Neural crest cell (in vitro differentiated cells): Measurements from ENCODE around the gene WNT3. TPM values are rescaled to one million over a fixed set of nuclear protein-coding genes. Genes with fewer than 3 reads are reported as not detected.
A peak's percentile ranks its signal among the peaks of the same experiment; 100 is the strongest.
"Not testable (repeated sequence)": the region's sequence is repeated elsewhere in the genome, so short reads cannot be mapped to it uniquely, and the experiment has no call there.

Source experiments
- DNase-seq: peaks from one replicate; pipeline ENCODE4 v3.0.0; 2021; ENCODE audit warnings: low read depth, mixed read lengths, low spot score
- H3K27ac Mint-ChIP-seq: one replicate; pipeline ENCODE4 v1.8.0; 2021; ENCODE audit warnings: mild to moderate bottlenecking, mixed read lengths; ENCODE audit not compliant: unreplicated experiment
- H3K27me3 Mint-ChIP-seq: 2 replicates; pipeline ENCODE4 v1.8.0; 2021; ENCODE audit warnings: low read depth, mild to moderate bottlenecking, mixed read lengths
- H3K36me3 Mint-ChIP-seq: 2 replicates; pipeline ENCODE4 v1.8.0; 2021; ENCODE audit warnings: low read depth, mild to moderate bottlenecking, mixed read lengths
- H3K4me1 Mint-ChIP-seq: 2 replicates; pipeline ENCODE4 v1.8.0; 2021; ENCODE audit warnings: mixed read lengths
- H3K4me3 Mint-ChIP-seq: one replicate; pipeline ENCODE4 v1.8.0; 2021; ENCODE audit warnings: mild to moderate bottlenecking, mixed read lengths
- H3K9me3 Mint-ChIP-seq: 2 replicates; pipeline ENCODE4 v1.8.0; 2021; ENCODE audit warnings: mixed read lengths
- total RNA-seq: library from RNA; stranded (reverse); gene quantifications from 2 replicates; pipeline ENCODE4 v1.2.1, GENCODE V29; 2021
- TF ChIP-seq, protein P1 (sequence below): fragments of 200-600 bp; sonication (generic); conservative IDR thresholded peaks from 2 replicates; pipeline ENCODE4 v1.5.0; 2021; ENCODE audit warnings: antibody characterized with exemption, mild to moderate bottlenecking

The WNT3 gene
- total RNA-seq, 1 donor from 2014 or later: 9.3 TPM

DNA sequence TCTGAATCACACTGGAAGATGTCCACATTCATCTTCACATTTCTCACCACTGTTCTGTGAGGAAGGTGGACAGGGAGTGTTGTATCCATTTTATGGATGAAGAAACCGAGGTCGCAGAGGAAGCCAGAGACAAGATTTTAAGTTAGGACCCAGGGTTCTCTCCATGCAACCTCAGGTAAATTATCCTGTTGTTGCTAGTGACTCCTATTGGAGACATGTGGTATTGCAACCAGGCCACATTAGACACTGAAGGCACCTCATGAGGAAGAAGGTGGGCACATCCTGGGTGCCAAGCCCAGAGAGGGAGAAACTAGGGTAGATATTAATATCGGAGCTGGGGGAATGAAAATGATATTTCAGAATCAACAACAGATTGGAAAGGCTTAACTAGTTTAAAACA, 24.3 kb upstream of the WNT3 start:
- Mint-ChIP-seq H3K36me3 (peaks cover 5% of the 10 kb centered on the region), H3K4me3 (no peak overlapping the region), H3K4me1 (no peaks in the 10 kb centered on the region), H3K27me3 (peaks cover 62% of the 10 kb centered on the region), H3K27ac (no peak overlapping the region), H3K9me3 (peaks cover 8% of the 10 kb centered on the region)
- TF ChIP-seq, protein P1, sequence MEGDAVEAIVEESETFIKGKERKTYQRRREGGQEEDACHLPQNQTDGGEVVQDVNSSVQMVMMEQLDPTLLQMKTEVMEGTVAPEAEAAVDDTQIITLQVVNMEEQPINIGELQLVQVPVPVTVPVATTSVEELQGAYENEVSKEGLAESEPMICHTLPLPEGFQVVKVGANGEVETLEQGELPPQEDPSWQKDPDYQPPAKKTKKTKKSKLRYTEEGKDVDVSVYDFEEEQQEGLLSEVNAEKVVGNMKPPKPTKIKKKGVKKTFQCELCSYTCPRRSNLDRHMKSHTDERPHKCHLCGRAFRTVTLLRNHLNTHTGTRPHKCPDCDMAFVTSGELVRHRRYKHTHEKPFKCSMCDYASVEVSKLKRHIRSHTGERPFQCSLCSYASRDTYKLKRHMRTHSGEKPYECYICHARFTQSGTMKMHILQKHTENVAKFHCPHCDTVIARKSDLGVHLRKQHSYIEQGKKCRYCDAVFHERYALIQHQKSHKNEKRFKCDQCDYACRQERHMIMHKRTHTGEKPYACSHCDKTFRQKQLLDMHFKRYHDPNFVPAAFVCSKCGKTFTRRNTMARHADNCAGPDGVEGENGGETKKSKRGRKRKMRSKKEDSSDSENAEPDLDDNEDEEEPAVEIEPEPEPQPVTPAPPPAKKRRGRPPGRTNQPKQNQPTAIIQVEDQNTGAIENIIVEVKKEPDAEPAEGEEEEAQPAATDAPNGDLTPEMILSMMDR: peak; percentile 64
- no peak for DNase-seq

- H3K9me3 Mint-ChIP-seq: peaks cover 8% of the 10 kb centered on the region
- no peak overlapping the region for H3K4me3 Mint-ChIP-seq
- H3K27ac Mint-ChIP-seq: no peak overlapping the region
- H3K4me1 Mint-ChIP-seq: no peaks in the 10 kb centered on the region
- TF ChIP-seq, protein P1: peak; percentile 86
- peaks cover 52% of the 10 kb centered on the region for H3K27me3 Mint-ChIP-seq
- H3K36me3 Mint-ChIP-seq: peaks cover 5% of the 10 kb centered on the region
- peak; percentile 62 for DNase-seq
These were observed 23.3 kb upstream of the WNT3 start for GRCh38 chr17:46841561-46842379.

DNA sequence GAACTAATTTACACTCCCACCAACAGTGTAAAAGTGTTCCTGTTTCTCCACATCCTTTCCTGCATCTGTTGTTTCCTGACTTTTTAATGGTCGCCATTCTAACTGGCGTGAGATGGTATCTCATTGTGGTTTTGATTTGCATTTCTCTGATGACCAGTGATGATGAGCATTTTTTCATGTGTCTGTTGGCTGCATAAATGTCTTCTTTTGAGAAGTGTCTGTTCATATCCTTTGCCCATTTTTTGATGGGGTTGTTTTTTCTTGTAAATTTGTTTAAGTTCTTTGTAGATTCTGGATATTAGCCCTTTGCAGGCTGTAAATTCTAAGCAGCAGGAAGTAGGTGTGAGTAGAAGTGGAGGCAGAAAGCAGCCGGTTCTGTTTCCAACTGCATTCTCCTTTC, 22.1 kb upstream of the WNT3 start:
- not testable (repeated sequence) for DNase-seq, H3K36me3 Mint-ChIP-seq, H3K9me3 Mint-ChIP-seq, H3K4me3 Mint-ChIP-seq, H3K4me1 Mint-ChIP-seq, H3K27ac Mint-ChIP-seq
- H3K27me3 Mint-ChIP-seq: peaks cover 47% of the 10 kb centered on the region

- H3K27ac Mint-ChIP-seq: no peak overlapping the region
- H3K4me3 Mint-ChIP-seq: no peak overlapping the region
- peaks cover 10% of the 10 kb centered on the region for H3K4me1 Mint-ChIP-seq
- H3K9me3 Mint-ChIP-seq: peaks cover 8% of the 10 kb centered on the region
- H3K36me3 Mint-ChIP-seq: peaks cover 5% of the 10 kb centered on the region
- TF ChIP-seq, protein P1: no peak
- H3K27me3 Mint-ChIP-seq: peaks cover 49% of the 10 kb centered on the region
- no peak for DNase-seq
These were observed 20.7 kb upstream of the WNT3 start for GRCh38 chr17:46839211-46839610.

DNA sequence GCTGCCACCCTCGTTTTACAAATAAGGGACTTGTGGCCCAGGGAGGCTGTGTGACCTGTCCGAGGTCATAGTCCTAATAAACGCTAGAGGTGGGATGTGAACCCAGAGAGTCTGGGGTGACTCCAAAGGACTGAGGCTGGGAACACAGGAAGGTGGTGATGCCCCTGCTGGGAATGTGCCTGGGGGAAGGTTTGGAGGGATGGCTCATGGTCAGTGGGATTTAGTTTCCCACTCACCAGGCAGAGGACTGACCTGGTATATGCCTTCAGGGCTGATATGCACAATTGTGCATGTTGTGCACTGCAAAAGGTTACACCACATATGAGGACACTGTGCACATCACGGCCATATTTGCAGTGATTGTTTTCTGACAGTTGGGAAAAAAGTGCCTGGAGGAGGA, 19.0 kb upstream of the WNT3 start:
- no peak for DNase-seq
- peaks cover 50% of the 10 kb centered on the region for H3K27me3 Mint-ChIP-seq
- TF ChIP-seq, protein P1: no peak
- H3K4me1 Mint-ChIP-seq: peaks cover 22% of the 10 kb centered on the region
- H3K36me3 Mint-ChIP-seq: peaks cover under 1% of the 10 kb centered on the region
- no peaks in the 10 kb centered on the region for H3K9me3 Mint-ChIP-seq
- no peak overlapping the region for H3K27ac Mint-ChIP-seq
- H3K4me3 Mint-ChIP-seq: no peak overlapping the region

DNA sequence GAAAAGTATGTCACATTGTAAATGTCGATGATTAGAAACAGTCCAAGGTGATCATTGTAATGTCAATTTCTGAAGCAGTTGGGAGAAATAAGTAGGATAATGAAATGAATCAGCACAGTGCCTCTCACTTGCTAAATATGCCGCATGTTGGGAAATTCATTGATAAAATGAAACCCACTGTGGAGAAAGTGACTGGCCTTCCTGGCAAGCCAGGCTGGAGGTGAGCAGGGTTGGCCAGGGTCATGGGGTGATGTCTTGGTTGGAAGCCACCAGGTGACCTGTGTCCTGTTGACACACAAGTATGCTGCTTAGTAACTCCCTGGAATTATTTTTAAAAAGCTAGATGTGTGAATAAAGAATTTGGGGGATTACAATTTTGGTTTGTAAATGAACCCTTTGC, 18.0 kb upstream of the WNT3 start:
- Mint-ChIP-seq H3K36me3 (no peaks in the 10 kb centered on the region), H3K27ac (no peak overlapping the region), H3K4me3 (no peak overlapping the region), H3K4me1 (peaks cover 31% of the 10 kb centered on the region), H3K27me3 (peaks cover 41% of the 10 kb centered on the region), H3K9me3 (no peaks in the 10 kb centered on the region)
- TF ChIP-seq, protein P1: no peak
- DNase-seq: no peak
